CD4-positive, alpha-beta T cell treated with Interferon alpha-2 for 1 hour (primary cell): ENCODE results near the gene SYT11.
A peak's percentile ranks its signal among the peaks of the same experiment; 100 is the strongest.
"Not testable (repeated sequence)": the region's sequence is repeated elsewhere in the genome, so short reads cannot be mapped to it uniquely, and the experiment has no call there.

ENCODE experiments used
- DNase-seq, 2 donors: peaks; one replicate each; pipeline ENCODE4 v3.0.0-alpha.2; 2020 to 2022

The SYT11 gene, protein sequence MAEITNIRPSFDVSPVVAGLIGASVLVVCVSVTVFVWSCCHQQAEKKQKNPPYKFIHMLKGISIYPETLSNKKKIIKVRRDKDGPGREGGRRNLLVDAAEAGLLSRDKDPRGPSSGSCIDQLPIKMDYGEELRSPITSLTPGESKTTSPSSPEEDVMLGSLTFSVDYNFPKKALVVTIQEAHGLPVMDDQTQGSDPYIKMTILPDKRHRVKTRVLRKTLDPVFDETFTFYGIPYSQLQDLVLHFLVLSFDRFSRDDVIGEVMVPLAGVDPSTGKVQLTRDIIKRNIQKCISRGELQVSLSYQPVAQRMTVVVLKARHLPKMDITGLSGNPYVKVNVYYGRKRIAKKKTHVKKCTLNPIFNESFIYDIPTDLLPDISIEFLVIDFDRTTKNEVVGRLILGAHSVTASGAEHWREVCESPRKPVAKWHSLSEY

GRCh38 chr1:155859234-155859829 is at the start of gene SYT11:
Gene SYT11 (plus strand): TSS chr1:155859567. CDS start chr1:155859762, 195 bp downstream.
- DNase-seq, result peak; percentile 95 to 97

GRCh38 chr1:155812878-155813277 is 46.5 kb upstream of the SYT11 start:
- DNase-seq, result no peak

GRCh38 chr1:155813672-155814071 is 45.7 kb upstream of the SYT11 start:
- no peak for DNase-seq

- DNase-seq, result no peak
Measured at GRCh38 chr1:155816351-155816750, 43.0 kb upstream of the SYT11 start.

GRCh38 chr1:155827450-155827849 is 31.9 kb upstream of the SYT11 start:
- DNase-seq, result no peak

DNA sequence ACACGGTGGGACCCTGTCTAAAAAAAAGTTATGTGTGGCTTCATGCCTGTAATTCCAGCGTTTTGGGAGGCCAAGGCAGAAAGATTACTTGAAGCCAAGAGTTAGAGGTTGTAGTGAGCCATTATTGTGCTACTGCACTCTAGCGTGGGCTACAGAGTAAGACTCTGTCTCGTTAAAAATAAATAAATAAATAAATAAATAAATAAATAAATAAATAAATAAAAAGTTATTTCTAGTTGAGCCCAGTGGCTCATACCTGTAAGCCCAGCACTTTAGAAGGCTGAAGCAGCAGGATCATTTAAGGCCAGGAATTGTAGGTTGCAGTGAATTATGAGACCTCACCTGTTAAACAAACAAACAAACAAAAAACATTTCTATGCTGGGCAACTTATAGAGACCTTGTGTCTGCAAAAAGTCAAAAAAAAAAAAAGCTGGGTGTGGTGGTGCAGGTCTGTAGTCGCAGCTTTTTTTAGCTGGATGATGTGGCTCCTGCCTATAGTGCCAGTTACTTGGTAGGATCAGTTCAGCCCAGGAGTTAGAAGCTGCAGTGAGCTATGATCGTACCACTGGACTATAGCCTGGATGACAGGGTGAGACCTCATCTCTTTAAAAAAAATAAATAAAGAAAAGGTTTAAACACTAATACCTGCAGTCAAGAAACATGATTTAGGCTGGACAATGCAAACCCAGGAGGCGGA is 27.9 kb upstream of the SYT11 start:
- DNase-seq, result no peak

GRCh38 chr1:155833665-155834295 is 25.6 kb upstream of the SYT11 start:
- DNase-seq, result no peak

- no peak for DNase-seq
Measured at GRCh38 chr1:155834296-155834926, 25.0 kb upstream of the SYT11 start.

DNA sequence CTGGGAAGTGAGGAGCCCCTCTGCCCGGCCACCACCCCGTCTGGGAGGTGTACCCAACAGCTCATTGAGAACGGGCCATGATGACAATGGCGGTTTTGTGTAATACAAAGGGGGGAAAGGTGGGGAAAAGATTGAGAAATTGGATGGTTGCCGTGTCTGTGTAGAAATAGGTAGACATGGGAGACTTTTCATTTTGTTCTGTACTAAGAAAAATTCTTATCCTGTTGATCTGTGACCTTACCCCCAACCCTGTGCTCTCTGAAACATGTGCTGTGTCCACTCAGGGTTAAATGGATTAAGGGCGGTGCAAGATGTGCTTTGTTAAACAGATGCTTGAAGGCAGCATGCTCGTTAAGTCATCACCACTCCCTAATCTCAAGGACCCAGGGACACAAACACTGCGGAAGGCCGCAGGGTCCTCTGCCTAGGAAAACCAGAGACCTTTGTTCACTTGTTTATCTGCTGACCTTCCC is 24.4 kb upstream of the SYT11 start:
- not testable (repeated sequence) for DNase-seq

- no peak for DNase-seq
Measured at GRCh38 chr1:155835548-155835947, 23.8 kb upstream of the SYT11 start.

DNA sequence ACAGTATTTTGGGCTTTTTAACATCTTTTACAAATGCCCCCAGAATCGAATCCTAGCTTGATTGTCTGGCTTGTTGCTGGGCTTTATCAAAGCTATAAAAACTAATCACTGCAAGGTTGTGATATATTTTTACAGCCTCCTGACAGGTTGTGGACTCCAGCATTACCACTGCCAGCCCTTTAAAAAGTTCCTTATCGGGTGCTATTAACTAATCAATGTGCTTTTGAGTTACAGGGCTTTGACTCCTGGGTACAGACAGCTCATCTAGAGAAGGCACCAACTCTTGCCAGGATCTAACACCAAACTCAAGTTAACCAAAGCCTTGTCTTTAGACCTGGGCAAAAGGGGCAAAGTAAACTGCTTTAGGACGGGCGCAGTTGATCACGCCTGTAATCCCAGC is 19.0 kb upstream of the SYT11 start:
- DNase-seq, result no peak

DNA sequence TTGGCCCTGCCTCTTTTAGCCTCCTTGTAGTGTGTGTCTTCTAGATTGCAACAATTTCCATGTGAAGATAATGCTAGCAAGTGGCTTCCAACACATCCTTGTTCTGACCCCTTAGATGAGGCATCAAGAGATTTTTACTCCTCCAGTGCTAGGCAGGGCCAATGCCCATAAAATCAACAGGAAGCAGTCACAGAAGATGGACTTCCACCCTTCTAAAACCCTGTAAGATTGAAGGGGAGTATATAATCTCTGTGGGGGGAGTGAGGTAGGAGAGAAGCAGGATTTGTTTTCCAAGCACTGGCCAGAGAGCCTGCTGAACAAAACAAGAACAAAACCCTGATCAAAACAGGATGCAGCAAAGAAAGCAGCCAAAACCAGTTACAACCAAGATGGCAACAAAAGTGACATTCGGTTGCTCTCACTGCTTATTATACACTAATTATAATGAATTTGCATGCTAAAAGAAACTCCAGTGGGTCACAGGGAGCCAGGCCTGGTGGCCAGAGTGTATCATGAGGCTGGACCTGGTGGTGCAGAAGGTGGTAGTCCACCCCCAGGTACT is 14.4 kb upstream of the SYT11 start:
- no peak for DNase-seq

DNA sequence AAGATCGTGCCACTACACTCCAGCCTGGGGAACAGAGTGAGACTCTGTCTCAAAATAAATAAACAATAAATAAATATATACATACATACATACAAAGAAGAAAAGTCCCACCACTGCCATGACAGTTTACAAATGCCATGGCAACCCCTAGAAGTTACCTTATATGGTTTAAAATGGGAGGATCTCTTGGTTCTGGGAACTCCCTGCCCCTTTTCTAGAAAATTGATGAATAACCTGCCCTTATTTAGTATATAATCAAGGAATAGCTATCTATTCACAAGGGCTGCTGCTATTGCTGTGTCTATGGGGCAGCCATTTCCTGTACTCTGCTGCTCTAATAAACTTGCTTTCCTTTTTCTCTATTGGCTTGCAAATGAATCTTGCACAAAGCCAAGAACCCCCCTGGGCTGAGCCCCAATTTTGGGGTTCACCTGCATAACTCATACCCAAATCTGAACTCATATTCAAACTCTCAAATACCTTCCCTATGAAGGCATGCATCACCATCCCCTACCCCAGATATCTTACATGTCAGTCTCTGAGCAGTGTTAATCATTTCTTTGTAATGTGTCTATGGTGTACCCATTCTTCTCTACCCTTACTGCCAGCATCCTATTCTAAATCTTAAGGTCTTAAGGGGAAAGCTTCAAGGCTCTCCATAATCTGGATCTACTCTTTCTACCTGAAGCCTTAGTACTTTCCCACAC is 11.4 kb upstream of the SYT11 start:
- peak in 1 of 2 donors; percentile 38 for DNase-seq

DNA sequence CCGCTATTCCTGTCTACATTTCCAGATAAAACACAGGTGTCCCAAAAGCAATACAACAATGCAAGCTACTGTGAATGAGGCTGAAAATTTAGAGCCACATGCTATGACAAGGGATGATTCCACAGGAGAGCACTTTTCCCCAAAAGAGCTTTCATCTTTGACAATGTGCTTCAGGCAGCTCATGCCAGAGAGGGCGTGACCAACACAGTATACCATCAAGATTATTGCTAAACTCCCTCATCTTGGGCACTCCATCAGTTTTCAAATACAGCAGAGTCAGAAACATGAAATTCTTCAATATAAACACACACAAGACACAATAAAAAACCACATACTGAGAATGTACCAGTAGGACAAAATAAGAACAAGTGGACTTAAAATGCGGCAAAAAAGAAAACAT is 9.0 kb upstream of the SYT11 start:
- DNase-seq, result no peak

DNA sequence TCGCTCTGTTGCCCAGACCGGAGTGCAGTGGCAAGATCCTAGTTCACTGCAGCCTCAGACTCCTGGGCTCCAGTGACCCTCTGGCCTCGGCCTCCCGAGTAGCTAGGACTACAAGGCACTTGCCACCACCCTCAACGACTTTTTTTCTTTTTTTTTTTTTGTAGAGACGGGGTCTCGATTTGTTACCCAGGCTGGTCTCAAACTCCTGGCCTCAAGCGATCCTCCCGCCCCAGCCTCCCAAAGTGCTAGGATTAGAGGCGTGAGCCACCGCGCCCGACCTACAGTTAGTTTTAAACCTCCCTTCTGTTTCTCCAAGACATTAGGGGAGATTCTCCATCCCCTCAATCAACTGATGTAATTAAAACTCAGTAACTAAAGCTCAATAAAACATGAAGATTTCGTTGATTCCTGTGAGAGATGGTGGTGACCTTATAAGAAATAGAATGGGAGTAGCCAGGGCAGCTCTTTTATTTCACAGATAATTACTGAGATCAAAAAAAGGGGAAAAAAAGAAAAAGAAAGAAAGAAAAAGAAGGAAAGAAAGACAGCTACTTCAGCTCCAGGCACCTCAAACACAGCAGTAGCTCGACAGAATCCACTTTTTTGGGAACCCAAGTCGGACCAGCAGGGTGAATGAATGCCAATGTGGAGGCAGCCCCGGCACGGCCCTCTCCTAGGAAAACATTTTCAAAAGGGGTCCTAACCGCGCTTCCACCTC is 3.0 kb upstream of the SYT11 start:
- no peak for DNase-seq

- peak; percentile 89 to 93 for DNase-seq
Measured at GRCh38 chr1:155856975-155857930, 2.1 kb upstream of the SYT11 start, which contains the start of gene GON4L. Gene GON4L (minus strand): TSS chr1:155857214. CDS start chr1:155853780, 3,434 bp downstream.

GRCh38 chr1:155858800-155859233 is 550 bp upstream of the SYT11 start:
- peak in 1 of 2 donors; percentile 27 for DNase-seq

GRCh38 chr1:155859881-155860871 is 809 bp downstream of the SYT11 start:
- DNase-seq, result peak; percentile 75 to 87
